SK-N-MC (cell line): ENCODE measurements around the gene HBQ1.

Experiments used
- EZH2 ChIP-seq: fragments of 200-600 bp; sonication (generic); IDR thresholded peaks from one replicate; pipeline ENCODE4 v1.6.1; 2017; ENCODE audit warnings: antibody characterized with exemption
- POLR2AphosphoS5 ChIP-seq: IDR thresholded peaks from 2 replicates; pipeline ENCODE4 v1.6.1; 2012; ENCODE audit warnings: mild to moderate bottlenecking, low read depth, low read length, borderline replicate concordance

- TF ChIP-seq POLR2AphosphoS5 (no peak), EZH2 (no peak)
Measured at GRCh38 chr16:185691-186090, 5.4 kb downstream of the HBQ1 start.
